ENCODE data around the gene ITFG1.

DNA sequence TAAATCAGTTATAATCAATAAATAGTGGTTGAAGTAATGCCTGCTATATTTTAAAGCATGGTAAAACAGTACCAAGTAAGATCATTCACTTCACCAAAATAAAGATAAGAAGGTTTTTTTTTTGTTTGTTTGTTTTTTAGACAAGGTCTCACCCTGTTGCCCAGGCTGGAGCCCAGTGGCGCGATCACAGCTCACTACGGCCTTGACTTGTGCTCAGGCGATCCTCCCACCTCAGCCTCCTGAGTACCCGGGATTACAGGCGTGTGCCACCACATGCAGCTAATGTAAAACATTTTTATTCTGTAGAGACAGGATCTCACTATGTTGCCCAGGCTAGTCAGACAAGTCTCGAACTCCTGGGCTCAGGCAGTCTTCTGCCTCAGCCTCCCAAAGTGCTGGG lies 232.6 kb downstream of the ITFG1 start:
- TF ChIP-seq JUND (IDR thresholded peaks at IDR 0.05; ENCODE audit: borderline replicate concordance, low read depth, low read length) (no peak), JUND (tag; IDR thresholded peaks at IDR 0.05; ENCODE audit: borderline replicate concordance, low read depth, low read length) (no peak), SUPT5H (IDR thresholded peaks at IDR 0.05) (no peak), PHF8 (IDR thresholded peaks at IDR 0.05; ENCODE audit: borderline replicate concordance, low read length) (no peak)
